Left ventricle myocardium inferior (tissue), 1 donor: ENCODE results near the gene DACT2. TPM values are rescaled to one million over a fixed set of nuclear protein-coding genes. Genes with fewer than 3 reads are reported as not detected.

ENCODE experiments used
- DNase-seq: peaks from one replicate; pipeline ENCODE4 v3.0.0-alpha.2; 2020
- H3K27ac ChIP-seq: fragments of 200-600 bp; replicated peaks from 2 replicates; pipeline ENCODE4 v1.8.0; 2021
- H3K27me3 ChIP-seq: fragments of 200-600 bp; 2 replicates; pipeline ENCODE4 v1.8.0; 2021; ENCODE audit warnings: low read depth
- H3K36me3 ChIP-seq: fragments of 200-600 bp; 2 replicates; pipeline ENCODE4 v1.8.0; 2021
- H3K4me1 ChIP-seq: fragments of 200-600 bp; 2 replicates; pipeline ENCODE4 v1.8.0; 2021
- H3K4me3 ChIP-seq: fragments of 200-600 bp; 2 replicates; pipeline ENCODE4 v1.8.0; 2021; ENCODE audit warnings: mild to moderate bottlenecking, moderate library complexity
- H3K9me3 ChIP-seq: fragments of 200-600 bp; replicated peaks from 2 replicates; pipeline ENCODE4 v1.8.0; 2021
- CTCF ChIP-seq: fragments of 200-600 bp; IDR thresholded peaks from 2 replicates; pipeline ENCODE4 v1.8.0; 2021; ENCODE audit warnings: antibody characterized with exemption, mild to moderate bottlenecking, borderline replicate concordance
- intact Hi-C: fragments of 100-400 bp; cut with micrococcal nuclease; formaldehyde crosslinking; loops from one replicate; pipeline ENCODE4 v1.11.0; 2022
- total RNA-seq: library from RNA; stranded (reverse); fragmentation: NEBNext Ultra II Directional; extraction: Animal tissue kit (Norgen Biotek cat#: 25700); gene quantifications from one replicate; pipeline ENCODE4 v1.2.1, GENCODE V29; 2021
- donor health status: DM: no; HTN: yes; CAD: no; lungs with severe emphysema.

Gene DACT2
- total RNA-seq, 1 donor from 2014 or later = 2.3 TPM

- intact Hi-C loops = no loop called here
- peak overlapping the region; percentile 44 for H3K27ac ChIP-seq
- no peaks in the 10 kb centered on the region for H3K4me1 ChIP-seq
- H3K27me3 ChIP-seq = peaks cover 95% of the 10 kb centered on the region
- DNase-seq = no peak
- H3K9me3 ChIP-seq = peaks cover 13% of the 10 kb centered on the region
- H3K4me3 ChIP-seq = no peak overlapping the region
- no peaks in the 10 kb centered on the region for H3K36me3 ChIP-seq
- TF ChIP-seq CTCF = no peak
Measured at GRCh38 chr6:168326294-168327261, 7.0 kb upstream of the DACT2 start.

GRCh38 chr6:168322966-168323365 lies 3.4 kb upstream of the DACT2 start:
- H3K36me3 ChIP-seq = no peaks in the 10 kb centered on the region
- H3K4me1 ChIP-seq = peaks cover 8% of the 10 kb centered on the region
- peaks cover 96% of the 10 kb centered on the region for H3K27me3 ChIP-seq
- no peak overlapping the region for H3K27ac ChIP-seq
- no peak overlapping the region for H3K4me3 ChIP-seq
- intact Hi-C loops = no loop called here
- DNase-seq = no peak
- TF ChIP-seq CTCF = no peak
- H3K9me3 ChIP-seq = peaks cover 22% of the 10 kb centered on the region

GRCh38 chr6:168320634-168321033 lies 1.1 kb upstream of the DACT2 start:
- DNase-seq = no peak
- intact Hi-C loops = no loop called here
- Histone ChIP-seq H3K9me3 (peaks cover 22% of the 10 kb centered on the region), H3K27ac (no peak overlapping the region), H3K4me3 (no peak overlapping the region), H3K27me3 (peaks cover 83% of the 10 kb centered on the region), H3K4me1 (peaks cover 8% of the 10 kb centered on the region), H3K36me3 (no peaks in the 10 kb centered on the region)
- TF ChIP-seq CTCF = no peak

- Histone ChIP-seq H3K27me3 (peaks cover 83% of the 10 kb centered on the region), H3K27ac (peak overlapping the region; percentile 38), H3K36me3 (no peaks in the 10 kb centered on the region), H3K4me3 (peak overlapping the region; percentile 60), H3K9me3 (peaks cover 13% of the 10 kb centered on the region), H3K4me1 (peaks cover 8% of the 10 kb centered on the region)
- TF ChIP-seq CTCF = no peak
- DNase-seq = no peak
- intact Hi-C loops = no loop called here
Measured at GRCh38 chr6:168318579-168319278, 848 bp downstream of the DACT2 start.

GRCh38 chr6:168318090-168318489 lies 1.5 kb downstream of the DACT2 start:
- DNase-seq = no peak
- intact Hi-C loops = no loop called here
- Histone ChIP-seq H3K27me3 (peaks cover 83% of the 10 kb centered on the region), H3K4me1 (peaks cover 8% of the 10 kb centered on the region), H3K27ac (peak overlapping the region; percentile 22), H3K4me3 (peak overlapping the region; percentile 60), H3K9me3 (peaks cover 13% of the 10 kb centered on the region), H3K36me3 (no peaks in the 10 kb centered on the region)
- TF ChIP-seq CTCF = no peak
